Measurements from ENCODE around the gene MCF2L2.

- TF ChIP-seq CTCF (IDR thresholded peaks at IDR 0.05) (no peak), POLR2A (IDR thresholded peaks at IDR 0.05) (no peak)
These were observed 75.0 kb downstream of the MCF2L2 start for GRCh38 chr3:183353421-183353820.
